Right hindlimb (tissue), 1 donor: ENCODE measurements around the gene CYB561D2.

Source experiments
- DNase-seq: peaks from one replicate; pipeline ENCODE4 v3.0.0-alpha.2; 2018

CYB561D2 gene

GRCh38 chr3:50341996-50342650 lies 8.5 kb upstream of the CYB561D2 start:
- DNase-seq: no peak

GRCh38 chr3:50342813-50343633 lies 7.6 kb upstream of the CYB561D2 start:
- no peak for DNase-seq

GRCh38 chr3:50345008-50345407 lies 5.7 kb upstream of the CYB561D2 start:
- DNase-seq: no peak

- DNase-seq: peak; percentile 71
Observed at GRCh38 chr3:50345586-50346234, 5.0 kb upstream of the CYB561D2 start, which contains the start of gene ZMYND10. TSS of gene ZMYND10 (minus strand) at chr3:50345732. CDS start at chr3:50345579, 153 bp downstream.

- DNase-seq: peak; percentile 78
Observed at GRCh38 chr3:50347187-50347813, 3.4 kb upstream of the CYB561D2 start.

- DNase-seq: no peak
Observed at GRCh38 chr3:50350213-50350526, 492 bp upstream of the CYB561D2 start.

- no peak for DNase-seq
Observed at GRCh38 chr3:50351323-50351697, 648 bp downstream of the CYB561D2 start.

- DNase-seq: no peak
Observed at GRCh38 chr3:50352781-50353180, 2.1 kb downstream of the CYB561D2 start.

- no peak for DNase-seq
Observed at GRCh38 chr3:50353245-50354004, 2.8 kb downstream of the CYB561D2 start.

- DNase-seq: no peak
Observed at GRCh38 chr3:50354186-50354764, 3.6 kb downstream of the CYB561D2 start.

GRCh38 chr3:50354850-50355249 lies 4.2 kb downstream of the CYB561D2 start:
- no peak for DNase-seq

- no peak for DNase-seq
Observed at GRCh38 chr3:50355829-50356552, 5.3 kb downstream of the CYB561D2 start.

- DNase-seq: no peak
Observed at GRCh38 chr3:50356553-50356952, 5.9 kb downstream of the CYB561D2 start.

GRCh38 chr3:50357481-50357880 lies 6.8 kb downstream of the CYB561D2 start:
- DNase-seq: no peak

- DNase-seq: no peak
Observed at GRCh38 chr3:50358355-50358910, 7.8 kb downstream of the CYB561D2 start.

- DNase-seq: peak; percentile 99
Observed at GRCh38 chr3:50358911-50359759, 8.5 kb downstream of the CYB561D2 start, which contains the start of gene TMEM115. TSS of gene TMEM115 (minus strand) at chr3:50359521. CDS start at chr3:50359063, 458 bp downstream.

GRCh38 chr3:50359760-50360110 lies 9.1 kb downstream of the CYB561D2 start:
- no peak for DNase-seq

GRCh38 chr3:50364573-50365079 lies 14.0 kb downstream of the CYB561D2 start:
- DNase-seq: no peak

GRCh38 chr3:50365080-50365841 lies 14.6 kb downstream of the CYB561D2 start:
- DNase-seq: peak; percentile 87
